Superior temporal gyrus (tissue), 1 donor: ENCODE measurements around the gene ADRB1.

ENCODE experiments used
- DNase-seq: peaks from one replicate; pipeline ENCODE4 v3.0.0-alpha.2; 2016; ENCODE audit errors: extremely low spot score

Gene ADRB1

DNA sequence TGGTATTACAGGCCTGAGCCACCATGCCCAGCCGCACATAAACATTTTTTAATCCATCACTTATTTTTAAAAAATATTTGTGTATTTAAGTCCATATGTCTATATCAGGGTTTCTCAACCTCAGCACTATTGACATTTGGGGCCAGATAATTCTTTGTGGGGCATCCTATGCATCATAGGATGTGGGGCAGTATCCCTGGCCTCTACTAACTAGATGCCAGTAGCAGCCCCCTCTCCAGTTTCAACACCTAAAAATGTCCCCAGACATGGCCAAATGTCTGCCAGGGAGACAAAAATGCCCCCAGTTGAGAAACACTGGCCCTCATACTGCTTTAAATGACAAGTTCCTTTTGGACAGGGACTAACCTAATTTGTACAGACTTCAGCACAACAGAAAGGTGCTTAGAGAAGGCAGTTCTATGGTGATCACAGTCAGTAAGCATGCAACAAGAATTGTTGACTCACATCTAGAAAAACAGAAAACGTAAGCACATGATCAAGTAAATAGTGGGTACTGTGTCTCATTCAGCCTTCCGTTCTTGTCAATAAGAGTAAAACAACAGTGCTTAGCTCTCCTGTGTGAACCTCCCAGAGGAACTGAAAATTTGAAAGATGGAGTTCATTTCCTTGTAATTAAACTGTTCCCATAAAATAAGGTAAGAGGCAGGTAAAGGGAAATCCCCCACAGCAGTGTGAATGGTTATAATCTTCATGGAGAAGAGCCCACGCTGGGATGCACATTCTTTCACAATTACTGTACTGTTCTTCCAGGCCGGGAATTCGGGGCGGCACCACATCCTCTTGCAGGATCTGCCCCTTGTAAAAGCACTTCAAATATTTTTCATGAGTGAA lies 17.3 kb upstream of the ADRB1 start:
- DNase-seq, result no peak

DNA sequence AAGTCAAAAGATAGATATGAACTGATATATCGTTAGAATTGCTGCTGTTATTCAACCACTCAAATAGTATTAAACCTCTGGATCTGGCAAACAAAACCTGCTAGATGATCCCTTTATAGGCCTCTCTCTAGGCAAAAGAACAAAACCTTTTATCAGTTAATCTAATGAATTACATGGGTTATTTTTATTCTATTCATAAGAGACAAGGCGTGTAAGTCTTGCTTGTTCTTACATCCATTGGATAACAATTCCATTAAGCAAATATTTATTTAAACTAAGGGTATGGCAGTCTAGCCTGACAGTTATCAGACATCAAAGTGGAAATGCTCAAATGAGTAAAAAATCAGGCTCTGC lies 16.6 kb upstream of the ADRB1 start:
- DNase-seq, result no peak

DNA sequence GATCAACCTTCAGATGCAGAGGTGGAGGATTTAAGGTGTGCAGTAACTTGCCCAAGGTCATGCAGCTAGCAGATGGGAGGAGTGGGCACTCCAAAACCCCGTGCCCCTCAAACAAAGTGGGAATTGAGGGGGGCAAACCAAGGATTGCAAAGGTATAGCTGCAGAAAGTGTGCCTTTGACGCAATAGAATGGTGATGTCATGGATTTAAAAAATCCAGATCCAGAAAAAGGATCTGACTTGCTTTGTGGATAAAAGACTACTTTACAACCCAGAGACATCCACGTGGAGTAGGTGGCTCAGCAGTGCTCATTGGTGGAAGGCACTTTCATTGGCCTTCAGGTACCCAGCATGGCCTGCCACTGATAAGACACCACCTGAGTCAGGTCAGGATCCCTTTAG lies 15.7 kb upstream of the ADRB1 start:
- no peak for DNase-seq

DNA sequence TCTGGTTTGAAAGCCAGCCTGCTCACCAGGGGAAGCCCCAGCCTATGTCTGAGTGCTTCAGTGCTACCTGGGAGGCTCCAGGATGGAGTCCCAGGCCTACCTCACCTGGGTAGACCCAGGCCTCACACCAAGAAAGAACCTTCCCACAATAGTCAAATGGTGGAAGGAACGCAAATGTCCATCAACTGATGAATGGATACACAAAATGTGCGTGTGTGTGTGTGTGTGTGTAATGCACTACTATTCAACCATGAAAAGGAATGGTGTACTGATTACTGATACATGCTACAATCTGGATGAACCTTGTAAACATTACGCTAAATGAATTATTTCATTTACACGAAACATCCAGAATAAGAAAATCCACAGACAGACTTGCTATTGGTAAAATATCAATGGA lies 15.2 kb upstream of the ADRB1 start:
- no peak for DNase-seq

DNA sequence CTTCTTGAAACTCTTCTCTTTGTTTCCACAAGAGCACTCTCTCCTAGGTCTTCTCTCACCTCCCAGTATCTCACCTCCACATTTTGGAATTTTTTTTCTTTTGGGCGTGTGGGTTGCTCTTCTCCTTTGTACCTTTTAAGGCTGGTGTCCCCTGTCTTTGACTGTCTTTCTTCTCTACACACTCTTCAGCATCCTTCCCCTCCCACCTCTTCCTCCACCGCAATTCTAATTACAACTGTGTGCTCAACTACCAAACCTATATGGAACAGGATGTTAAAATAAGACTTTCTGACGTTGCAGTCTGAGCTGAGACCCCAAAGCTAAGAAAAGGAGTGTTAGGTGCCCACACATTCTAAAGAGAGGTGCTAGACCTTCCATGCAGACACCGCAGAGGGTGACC lies 14.0 kb upstream of the ADRB1 start:
- DNase-seq, result no peak

DNA sequence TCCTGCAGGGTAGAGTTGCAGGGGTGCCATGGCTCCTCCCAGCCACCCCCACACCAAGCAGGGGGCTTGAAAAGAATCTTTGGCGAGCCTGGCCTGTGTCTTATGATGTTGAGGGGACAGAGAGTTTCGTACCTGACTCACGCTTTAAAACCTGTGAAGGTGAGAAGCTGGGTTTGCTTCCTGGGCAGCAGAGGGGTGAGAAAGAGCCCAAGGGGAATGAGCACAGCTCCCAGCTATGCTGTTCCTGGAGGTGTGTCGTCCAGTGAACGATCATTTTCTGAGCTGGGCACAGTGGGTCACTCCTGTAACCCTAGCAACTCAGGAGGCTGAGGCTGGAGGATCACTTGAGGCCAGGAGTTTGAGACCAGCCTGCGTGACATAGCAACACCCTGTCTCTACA lies 13.5 kb upstream of the ADRB1 start:
- DNase-seq, result no peak

DNA sequence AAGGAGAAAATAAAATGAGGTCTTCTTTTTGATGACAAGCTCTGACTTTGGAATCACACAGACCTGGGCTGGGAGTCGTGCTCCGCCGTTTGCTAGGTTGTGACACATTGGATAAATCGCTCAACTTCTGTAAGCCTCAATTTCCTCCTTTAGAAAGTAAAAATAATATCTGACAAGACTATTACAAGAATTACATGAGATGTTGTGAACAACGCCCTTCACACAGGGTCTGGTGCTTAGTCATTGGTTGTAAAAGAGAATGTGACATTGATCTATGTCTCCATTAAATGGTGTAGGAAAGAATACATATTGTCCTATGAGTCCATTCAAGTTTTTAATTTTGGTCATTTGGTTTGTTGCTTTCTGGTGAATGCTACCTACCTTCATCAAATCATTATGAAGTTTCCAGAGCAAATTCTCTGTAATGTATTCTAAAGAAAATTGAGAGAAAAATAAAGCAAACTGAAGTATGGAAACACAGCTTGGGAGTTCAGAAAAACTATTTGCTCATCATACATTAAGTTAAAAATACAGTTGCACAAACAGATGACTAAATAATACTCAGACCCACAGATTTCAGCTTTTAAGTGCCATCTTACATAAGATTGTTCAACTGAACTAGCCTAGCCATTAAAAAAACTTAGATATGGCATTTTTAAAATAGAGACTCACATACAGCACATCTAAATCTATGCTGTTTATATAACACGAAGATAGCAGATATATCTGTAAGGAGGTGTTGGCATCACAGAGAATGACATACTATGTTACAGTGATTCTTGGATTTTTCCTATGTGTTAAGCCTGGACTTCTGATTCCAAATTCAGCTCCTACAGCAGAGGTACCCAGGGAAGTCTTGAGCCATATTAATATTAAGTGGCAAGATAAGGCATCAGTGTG lies 12.3 kb upstream of the ADRB1 start:
- peak; percentile 75 for DNase-seq

DNA sequence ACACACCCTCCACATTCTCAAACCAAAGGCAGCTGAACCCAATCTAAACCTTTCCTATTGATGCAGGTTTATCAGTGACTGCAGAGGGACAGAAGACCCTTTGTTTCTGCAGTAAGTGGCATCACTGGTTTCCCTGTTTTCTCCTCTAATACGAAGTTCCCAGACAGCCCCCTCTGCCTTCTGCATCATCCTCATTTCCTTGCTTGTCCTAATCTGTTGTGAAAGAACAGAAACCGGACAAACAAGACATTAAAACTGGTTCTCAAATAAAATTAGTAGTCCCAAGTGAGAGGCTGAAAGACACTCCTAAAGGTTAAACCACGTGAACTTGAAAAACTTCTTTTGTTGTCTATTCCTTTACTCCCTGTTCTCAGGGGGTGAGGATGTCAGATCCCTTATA lies 10.1 kb upstream of the ADRB1 start:
- no peak for DNase-seq

DNA sequence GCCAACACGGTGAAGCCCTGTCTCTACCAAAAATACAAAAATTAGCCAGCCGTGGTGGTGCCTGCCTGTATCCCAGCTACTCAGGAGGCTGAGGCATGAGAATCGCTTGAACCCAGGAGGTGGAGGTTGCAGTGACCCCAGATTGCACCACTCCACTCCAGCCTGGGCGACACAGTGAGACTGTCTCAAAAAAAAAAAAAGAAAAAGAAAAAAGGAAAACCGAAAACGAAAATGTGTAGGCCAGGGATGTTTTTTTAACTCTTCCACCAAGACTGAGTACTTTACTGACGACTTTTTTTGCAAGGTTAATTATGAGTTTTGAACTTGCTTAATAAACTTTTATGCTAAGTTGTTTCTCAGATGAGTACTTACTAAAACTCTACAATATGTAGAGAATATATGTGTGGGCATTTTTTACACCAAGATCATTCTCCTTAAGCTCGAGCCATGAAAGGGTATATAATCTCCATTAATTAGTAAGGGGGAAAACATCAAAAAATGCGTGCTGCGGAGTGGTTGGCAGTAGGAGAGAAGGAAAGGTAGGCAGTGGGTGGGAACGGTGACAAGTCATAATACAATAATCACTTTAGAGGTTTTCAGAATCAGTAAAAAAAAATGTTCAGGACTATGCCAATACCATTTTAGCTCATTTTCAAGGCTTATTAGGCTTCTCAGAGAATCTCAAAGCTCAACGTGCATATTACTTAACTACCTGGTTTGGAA lies 8.6 kb upstream of the ADRB1 start:
- DNase-seq, result no peak

DNA sequence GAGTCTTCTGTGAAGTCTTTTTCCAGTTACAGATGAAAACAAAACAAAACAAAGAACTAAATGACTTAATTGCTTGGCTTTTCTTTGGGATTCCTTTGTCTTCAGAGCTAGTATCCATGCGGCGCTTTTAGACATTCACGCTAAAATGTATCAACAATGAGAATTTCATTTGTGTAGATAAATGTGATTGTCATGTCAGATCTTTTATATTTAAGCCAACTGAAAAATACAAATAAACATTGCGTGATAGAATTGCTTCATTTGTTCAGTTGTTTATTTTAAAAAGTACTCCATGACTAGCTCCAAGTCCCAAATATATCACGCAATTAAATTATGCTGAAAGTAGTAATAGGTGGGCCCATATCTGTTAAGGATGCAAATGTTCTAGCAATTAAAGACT lies 7.9 kb upstream of the ADRB1 start:
- no peak for DNase-seq

DNA sequence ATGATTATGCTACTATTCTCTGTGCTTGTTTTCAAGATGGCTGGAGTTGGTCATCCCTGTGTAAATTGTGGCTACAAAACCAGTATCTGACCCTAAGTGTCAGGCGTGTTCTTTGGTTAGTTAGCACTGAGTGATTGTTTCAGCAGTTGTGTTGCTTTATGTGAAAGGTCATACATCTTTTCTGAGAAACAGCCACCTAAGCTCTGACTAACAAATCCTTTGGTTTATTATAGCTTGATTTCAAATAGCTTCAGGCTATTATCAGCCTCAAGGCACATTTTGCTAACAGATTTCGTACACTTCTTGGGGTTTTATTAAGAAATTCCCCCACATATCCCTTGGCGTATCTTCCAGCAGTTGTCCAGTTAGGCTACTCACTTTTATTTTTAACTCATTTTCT lies 4.8 kb upstream of the ADRB1 start:
- DNase-seq, result no peak

DNA sequence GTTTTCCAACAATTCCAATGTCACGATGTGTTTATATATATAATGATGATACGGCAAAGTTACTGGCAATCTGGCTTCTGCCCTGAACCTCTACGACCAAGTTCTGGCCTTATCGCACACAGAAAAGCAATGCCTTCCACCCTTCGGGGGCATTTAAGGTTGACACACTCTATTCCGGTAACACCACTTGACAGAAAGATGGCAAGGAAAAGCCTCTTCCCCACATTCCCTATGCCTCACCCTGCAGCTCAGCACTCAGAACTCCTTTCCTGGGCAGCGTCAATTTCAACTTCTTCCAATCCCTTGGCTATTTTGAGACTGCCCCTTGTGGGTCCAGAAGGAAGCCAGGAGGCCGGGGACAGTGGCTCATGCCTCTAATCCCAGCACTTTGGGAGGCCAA lies 2.5 kb upstream of the ADRB1 start:
- DNase-seq, result no peak

DNA sequence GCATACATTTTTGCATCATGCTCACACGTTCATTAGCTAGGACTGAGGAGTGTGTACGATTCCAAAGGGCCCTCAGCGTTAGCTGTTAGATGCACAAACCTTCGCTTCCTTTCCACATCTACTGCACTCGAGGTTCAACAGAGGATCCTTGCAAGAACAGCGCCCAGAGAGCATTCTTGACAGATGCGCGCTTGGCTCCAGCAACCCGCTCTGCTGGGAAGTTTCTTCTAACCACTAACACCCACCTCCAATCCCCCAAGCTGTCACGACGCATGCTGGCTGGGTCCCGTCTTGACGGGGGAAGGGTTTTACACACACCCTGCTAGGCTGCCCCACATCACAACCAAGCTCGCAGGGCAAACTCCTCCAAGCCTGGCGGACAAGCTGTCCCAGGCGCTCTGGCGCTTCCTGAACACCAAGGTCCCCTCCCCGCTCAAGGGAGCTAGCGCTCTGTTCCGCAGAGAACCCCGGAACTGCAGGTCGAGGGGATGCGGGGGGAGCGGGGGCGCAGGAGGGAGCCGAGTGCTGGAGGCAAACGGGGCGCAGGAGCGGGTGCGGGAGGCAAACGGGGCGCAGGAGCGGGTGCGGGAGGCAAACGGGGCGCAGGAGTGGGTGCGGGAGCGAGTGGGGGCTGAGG lies 653 bp upstream of the ADRB1 start:
- DNase-seq, result peak; percentile 78

DNA sequence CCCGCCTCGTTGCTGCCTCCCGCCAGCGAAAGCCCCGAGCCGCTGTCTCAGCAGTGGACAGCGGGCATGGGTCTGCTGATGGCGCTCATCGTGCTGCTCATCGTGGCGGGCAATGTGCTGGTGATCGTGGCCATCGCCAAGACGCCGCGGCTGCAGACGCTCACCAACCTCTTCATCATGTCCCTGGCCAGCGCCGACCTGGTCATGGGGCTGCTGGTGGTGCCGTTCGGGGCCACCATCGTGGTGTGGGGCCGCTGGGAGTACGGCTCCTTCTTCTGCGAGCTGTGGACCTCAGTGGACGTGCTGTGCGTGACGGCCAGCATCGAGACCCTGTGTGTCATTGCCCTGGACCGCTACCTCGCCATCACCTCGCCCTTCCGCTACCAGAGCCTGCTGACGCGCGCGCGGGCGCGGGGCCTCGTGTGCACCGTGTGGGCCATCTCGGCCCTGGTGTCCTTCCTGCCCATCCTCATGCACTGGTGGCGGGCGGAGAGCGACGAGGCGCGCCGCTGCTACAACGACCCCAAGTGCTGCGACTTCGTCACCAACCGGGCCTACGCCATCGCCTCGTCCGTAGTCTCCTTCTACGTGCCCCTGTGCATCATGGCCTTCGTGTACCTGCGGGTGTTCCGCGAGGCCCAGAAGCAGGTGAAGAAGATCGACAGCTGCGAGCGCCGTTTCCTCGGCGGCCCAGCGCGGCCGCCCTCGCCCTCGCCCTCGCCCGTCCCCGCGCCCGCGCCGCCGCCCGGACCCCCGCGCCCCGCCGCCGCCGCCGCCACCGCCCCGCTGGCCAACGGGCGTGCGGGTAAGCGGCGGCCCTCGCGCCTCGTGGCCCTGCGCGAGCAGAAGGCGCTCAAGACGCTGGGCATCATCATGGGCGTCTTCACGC lies 825 bp downstream of the ADRB1 start:
- no peak for DNase-seq

DNA sequence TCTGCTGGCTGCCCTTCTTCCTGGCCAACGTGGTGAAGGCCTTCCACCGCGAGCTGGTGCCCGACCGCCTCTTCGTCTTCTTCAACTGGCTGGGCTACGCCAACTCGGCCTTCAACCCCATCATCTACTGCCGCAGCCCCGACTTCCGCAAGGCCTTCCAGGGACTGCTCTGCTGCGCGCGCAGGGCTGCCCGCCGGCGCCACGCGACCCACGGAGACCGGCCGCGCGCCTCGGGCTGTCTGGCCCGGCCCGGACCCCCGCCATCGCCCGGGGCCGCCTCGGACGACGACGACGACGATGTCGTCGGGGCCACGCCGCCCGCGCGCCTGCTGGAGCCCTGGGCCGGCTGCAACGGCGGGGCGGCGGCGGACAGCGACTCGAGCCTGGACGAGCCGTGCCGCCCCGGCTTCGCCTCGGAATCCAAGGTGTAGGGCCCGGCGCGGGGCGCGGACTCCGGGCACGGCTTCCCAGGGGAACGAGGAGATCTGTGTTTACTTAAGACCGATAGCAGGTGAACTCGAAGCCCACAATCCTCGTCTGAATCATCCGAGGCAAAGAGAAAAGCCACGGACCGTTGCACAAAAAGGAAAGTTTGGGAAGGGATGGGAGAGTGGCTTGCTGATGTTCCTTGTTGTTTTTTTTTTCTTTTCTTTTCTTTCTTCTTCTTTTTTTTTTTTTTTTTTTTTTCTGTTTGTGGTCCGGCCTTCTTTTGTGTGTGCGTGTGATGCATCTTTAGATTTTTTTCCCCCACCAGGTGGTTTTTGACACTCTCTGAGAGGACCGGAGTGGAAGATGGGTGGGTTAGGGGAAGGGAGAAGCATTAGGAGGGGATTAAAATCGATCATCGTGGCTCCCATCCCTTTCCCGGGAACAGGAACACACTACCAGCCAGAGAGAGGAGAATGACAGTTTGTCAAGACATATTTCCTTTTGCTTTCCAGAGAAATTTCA lies 1.7 kb downstream of the ADRB1 start:
- DNase-seq, result no peak

DNA sequence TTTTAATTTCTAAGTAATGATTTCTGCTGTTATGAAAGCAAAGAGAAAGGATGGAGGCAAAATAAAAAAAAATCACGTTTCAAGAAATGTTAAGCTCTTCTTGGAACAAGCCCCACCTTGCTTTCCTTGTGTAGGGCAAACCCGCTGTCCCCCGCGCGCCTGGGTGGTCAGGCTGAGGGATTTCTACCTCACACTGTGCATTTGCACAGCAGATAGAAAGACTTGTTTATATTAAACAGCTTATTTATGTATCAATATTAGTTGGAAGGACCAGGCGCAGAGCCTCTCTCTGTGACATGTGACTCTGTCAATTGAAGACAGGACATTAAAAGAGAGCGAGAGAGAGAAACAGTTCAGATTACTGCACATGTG lies 2.4 kb downstream of the ADRB1 start:
- DNase-seq, result no peak

DNA sequence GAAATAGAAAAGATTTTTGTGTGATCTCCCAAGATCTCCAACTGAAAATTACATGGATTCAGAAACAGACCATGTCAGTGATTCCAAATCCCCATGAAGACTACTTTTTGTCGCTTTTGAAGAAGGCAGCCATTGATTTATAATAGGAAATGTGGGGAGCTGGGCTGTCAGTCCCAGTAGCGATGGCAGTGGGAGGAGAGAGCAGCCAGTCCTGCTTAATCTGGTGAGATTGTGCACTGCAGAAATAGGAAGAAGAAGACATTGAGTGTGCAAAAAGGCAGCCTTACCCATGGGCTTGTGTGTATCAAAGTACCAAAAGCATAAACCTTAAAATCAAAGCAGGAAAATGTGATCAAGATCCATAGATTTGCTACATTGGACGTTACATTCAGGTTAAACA lies 4.8 kb downstream of the ADRB1 start:
- DNase-seq, result no peak

DNA sequence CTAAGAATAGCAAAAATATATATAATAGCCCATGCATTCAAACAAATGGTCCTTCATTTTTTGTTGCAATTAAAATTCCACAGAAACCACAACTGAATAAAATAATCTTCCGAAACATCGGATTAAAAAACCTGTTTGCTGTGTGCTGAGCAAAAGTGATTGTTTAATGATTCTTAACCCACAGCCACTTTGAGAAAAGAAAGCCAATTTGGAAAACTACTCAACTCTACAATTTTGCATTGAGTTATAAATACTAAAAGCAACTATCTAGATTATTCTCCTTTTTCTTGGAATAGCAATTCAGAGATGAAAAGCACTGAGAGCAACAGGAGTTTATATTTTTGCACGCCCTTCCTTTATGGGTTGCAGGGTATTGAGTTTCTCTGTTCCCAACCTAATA lies 8.0 kb downstream of the ADRB1 start:
- DNase-seq, result no peak

DNA sequence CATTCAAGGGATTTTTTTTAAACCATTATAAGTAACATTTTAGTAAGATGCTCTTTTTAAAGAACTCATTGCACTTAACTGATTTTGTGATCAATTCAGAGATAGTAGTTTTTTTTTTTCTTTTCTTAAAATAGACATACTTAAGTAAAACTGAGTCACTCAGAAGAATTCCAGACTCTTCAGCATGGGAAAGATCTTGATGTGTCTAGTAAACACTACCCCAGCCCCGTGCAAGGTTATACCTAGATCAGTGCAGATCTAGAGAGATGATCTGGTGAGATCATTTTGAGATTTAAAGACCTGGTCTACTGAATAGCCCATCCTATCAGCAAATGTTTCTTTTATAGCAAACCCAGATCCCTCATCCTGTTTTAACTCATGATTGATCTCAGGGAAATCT lies 8.6 kb downstream of the ADRB1 start:
- DNase-seq, result no peak

DNA sequence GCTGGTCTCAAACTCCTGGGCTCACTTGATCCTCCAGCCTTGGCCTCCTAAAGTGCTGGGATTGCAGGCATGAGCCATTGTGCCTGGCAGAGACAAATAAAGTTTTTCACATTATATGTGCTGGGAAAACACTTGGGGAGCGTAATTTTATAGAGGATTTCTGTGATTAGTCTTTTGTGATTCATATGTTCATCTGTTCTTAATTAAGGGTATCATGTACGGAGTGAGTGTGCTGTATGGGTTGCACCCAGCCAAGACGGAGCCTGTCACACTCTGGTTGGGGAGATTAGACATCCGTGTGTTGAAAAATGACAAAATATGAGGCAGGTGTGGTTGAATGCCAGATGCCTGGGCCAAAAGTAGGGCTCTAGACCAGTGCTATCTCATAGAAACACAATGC lies 10.3 kb downstream of the ADRB1 start:
- no peak for DNase-seq
